Fibroblast of lung (primary cell): ENCODE data around the gene MFAP2. TPM values are rescaled to one million over a fixed set of nuclear protein-coding genes. Genes with fewer than 3 reads are reported as not detected.

Source experiments
- DNase-seq, 2 donors: peaks; one replicate each; pipeline versions ENCODE4 v3.0.0 to v3.0.0-alpha.2; 2010; ENCODE audit warnings: low read depth in 2 of 2
- H2AFZ ChIP-seq: 2 replicates; pipeline ENCODE4 v1.5.1; 2012; ENCODE audit warnings: low read length, control low read depth, inconsistent platforms
- H3K27ac ChIP-seq: 2 replicates; pipeline ENCODE4 v1.5.1; 2011; ENCODE audit warnings: low read length, control low read depth; ENCODE audit not compliant: insufficient read depth
- H3K27me3 ChIP-seq: 2 replicates; pipeline ENCODE4 v1.5.1; 2011; ENCODE audit warnings: mild to moderate bottlenecking, low read length; ENCODE audit not compliant: control insufficient read depth, insufficient read depth
- H3K36me3 ChIP-seq: 2 replicates; pipeline ENCODE4 v1.5.1; 2011; ENCODE audit warnings: low read length; ENCODE audit not compliant: control insufficient read depth, insufficient read depth
- H3K4me1 ChIP-seq: 2 replicates; pipeline ENCODE4 v1.5.1; 2011; ENCODE audit warnings: low read length; ENCODE audit not compliant: control insufficient read depth, insufficient read depth; ENCODE audit errors: extremely low read depth
- H3K4me2 ChIP-seq: 2 replicates; pipeline ENCODE4 v1.5.1; 2011; ENCODE audit warnings: low read length, control low read depth; ENCODE audit not compliant: insufficient read depth; ENCODE audit errors: extremely low read depth
- H3K4me3 ChIP-seq, 4 experiments: fragments of 200-600 bp in 1 of 4; sonication (generic) in 1 of 4; replicated peaks in 1 of 4; 2 replicates each; pipeline ENCODE4 v1.5.1; 2011 to 2016; ENCODE audit warnings: low read length in 4 of 4, low read depth in 3 of 4, mild to moderate bottlenecking in 3 of 4, control low read depth in 2 of 4, inconsistent platforms in 1 of 4, mixed read lengths in 1 of 4; ENCODE audit not compliant: insufficient read depth in 1 of 4; ENCODE audit errors: control extremely low read depth in 1 of 4
- H3K79me2 ChIP-seq: 2 replicates; pipeline ENCODE4 v1.5.1; 2012; ENCODE audit warnings: mild to moderate bottlenecking, low read length, inconsistent platforms; ENCODE audit not compliant: control insufficient read depth, insufficient read depth
- H3K9ac ChIP-seq: 2 replicates; pipeline ENCODE4 v1.5.1; 2011; ENCODE audit warnings: mild to moderate bottlenecking, low read length, control low read depth; ENCODE audit not compliant: insufficient read depth
- H3K9me3 ChIP-seq: 2 replicates; pipeline ENCODE4 v1.5.1; 2012; ENCODE audit warnings: low read depth, low read length; ENCODE audit not compliant: control insufficient read depth, insufficient read depth
- H4K20me1 ChIP-seq: 2 replicates; pipeline ENCODE4 v1.5.1; 2011; ENCODE audit warnings: low read length; ENCODE audit not compliant: control insufficient read depth, insufficient read depth; ENCODE audit errors: extremely low read depth
- EZH2 ChIP-seq: IDR thresholded peaks from 2 replicates; pipeline ENCODE4 v1.5.1; 2012; ENCODE audit warnings: low read length, control low read depth, mild to moderate bottlenecking; ENCODE audit errors: missing control alignments
- polyA plus RNA-seq, 2 donors: library from polyadenylated mRNA; depleted of rRNA in 1 of 2; stranded (reverse) in 1 of 2; unstranded in 1 of 2; fragments of >200 nt; gene quantifications; 2 replicates each; pipeline ENCODE4 v1.2.1, GENCODE V29; 2011 to 2012; ENCODE audit warnings: missing spikeins in 1 of 2
- total RNA-seq: library from RNA; depleted of rRNA; stranded (reverse); fragments of >200 nt; gene quantifications from 2 replicates; pipeline ENCODE4 v1.2.1, GENCODE V29; 2014
- TF ChIP-seq, protein P1 (sequence below), 2 donors: IDR thresholded peaks in 1 of 2; conservative IDR thresholded peaks in 1 of 2; 1 replicate in 1 of 2; 2 replicates in 1 of 2; pipeline ENCODE4 v1.5.1; 2011 to 2012; ENCODE audit warnings: low read length in 2 of 2, control low read depth in 1 of 2, inconsistent platforms in 1 of 2, low read depth in 1 of 2, mild to moderate bottlenecking in 1 of 2

MFAP2 gene
- total and polyA plus RNA-seq, 2 donors (not counting 1 experiment from before 2014, with no cell fraction given) = 14.1 to 16.2 TPM

DNA sequence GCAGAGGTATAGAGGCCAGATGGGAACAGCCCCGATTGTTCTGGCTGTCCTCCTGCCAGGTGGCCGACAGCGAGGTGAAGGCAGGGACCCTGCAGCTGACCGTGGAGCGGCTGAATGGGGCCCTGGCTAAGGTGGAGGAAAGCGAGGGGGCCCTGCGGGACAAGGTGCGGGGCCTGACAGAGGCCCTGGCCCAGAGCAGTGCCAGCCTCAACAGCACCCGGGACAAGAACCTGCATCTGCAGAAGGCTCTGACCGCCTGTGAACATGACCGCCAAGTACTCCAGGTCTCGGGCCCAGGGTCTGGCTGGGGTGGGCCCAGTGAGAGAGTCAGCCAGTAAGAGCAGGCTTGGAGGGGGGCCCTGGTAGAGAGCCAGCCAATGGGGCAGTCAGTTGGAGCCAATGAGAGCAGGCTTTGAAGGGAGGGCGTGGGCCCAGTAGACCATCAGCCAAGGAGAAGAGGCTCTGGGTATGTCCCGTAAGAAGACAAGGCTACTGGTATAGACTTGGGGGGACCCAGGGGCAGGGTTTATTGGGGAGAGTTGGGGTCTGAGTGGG is 11.3 kb downstream of the MFAP2 start:
- Histone ChIP-seq H3K9ac (no peak overlapping the region), H3K9me3 (no peaks in the 10 kb centered on the region), H3K4me1 (peaks cover 3% of the 10 kb centered on the region), H3K79me2 (no peaks in the 10 kb centered on the region), H3K27ac (no peak overlapping the region), H3K36me3 (peaks cover 4% of the 10 kb centered on the region), H2AFZ (no peak overlapping the region), H3K4me2 (no peak overlapping the region), H3K4me3 (no peak overlapping the region), H3K27me3 (no peaks in the 10 kb centered on the region), H4K20me1 (no peaks in the 10 kb centered on the region)
- TF ChIP-seq EZH2 = no peak
- TF ChIP-seq, protein P1, sequence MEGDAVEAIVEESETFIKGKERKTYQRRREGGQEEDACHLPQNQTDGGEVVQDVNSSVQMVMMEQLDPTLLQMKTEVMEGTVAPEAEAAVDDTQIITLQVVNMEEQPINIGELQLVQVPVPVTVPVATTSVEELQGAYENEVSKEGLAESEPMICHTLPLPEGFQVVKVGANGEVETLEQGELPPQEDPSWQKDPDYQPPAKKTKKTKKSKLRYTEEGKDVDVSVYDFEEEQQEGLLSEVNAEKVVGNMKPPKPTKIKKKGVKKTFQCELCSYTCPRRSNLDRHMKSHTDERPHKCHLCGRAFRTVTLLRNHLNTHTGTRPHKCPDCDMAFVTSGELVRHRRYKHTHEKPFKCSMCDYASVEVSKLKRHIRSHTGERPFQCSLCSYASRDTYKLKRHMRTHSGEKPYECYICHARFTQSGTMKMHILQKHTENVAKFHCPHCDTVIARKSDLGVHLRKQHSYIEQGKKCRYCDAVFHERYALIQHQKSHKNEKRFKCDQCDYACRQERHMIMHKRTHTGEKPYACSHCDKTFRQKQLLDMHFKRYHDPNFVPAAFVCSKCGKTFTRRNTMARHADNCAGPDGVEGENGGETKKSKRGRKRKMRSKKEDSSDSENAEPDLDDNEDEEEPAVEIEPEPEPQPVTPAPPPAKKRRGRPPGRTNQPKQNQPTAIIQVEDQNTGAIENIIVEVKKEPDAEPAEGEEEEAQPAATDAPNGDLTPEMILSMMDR (conservative IDR thresholded peaks at IDR 0.05 in 1 of 2, IDR thresholded peaks at IDR 0.05 in 1 of 2; ENCODE audit: low read depth in 1 of 2, low read length in 2 of 2) = no peak
- DNase-seq = no peak

DNA sequence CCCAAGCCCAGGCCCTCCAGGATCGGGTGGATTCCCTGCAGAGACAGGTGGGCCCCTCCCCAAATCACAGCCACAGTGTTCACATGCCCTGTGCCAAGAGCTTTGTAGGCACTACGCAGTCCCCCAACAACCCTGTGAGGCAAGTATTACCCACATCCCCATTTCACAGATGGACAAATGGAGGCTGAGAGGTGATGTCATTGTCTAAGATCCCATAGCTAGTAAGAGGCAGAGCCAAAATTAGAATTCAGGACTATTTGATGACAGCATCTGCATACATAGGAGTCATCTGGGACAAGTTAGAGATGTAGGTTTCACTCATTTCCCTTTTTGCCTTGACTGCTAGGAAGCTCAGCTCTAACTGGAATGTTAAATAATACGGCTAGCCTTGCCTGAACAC is 12.0 kb downstream of the MFAP2 start:
- Histone ChIP-seq H3K4me2 (no peak overlapping the region), H3K4me3 (no peak overlapping the region)
- no peak for TF ChIP-seq EZH2
- TF ChIP-seq, protein P1 (conservative IDR thresholded peaks at IDR 0.05 in 1 of 2, IDR thresholded peaks at IDR 0.05 in 1 of 2; ENCODE audit: low read depth in 1 of 2, low read length in 2 of 2) = no peak

DNA sequence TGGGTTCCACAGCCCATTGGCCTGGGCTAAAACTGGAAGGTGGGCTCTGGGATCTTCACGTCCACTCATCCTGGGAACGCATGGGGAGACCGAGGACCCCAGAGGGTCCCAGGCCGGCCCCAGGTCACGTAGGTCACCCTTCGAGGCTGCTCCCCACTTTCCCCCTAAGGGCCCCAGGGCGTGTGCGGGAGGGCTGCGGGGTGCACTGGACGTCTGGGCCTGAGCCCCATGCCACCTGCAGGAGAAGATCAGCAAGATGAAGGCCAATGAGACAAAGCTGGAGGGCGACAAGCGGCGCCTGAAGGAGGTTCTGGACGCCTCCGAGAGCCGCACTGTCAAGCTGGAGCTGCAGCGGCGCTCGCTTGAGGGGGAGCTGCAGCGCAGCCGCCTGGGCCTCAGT is 12.5 kb downstream of the MFAP2 start:
- no peak overlapping the region for H2AFZ ChIP-seq
- TF ChIP-seq, protein P1 (conservative IDR thresholded peaks at IDR 0.05 in 1 of 2, IDR thresholded peaks at IDR 0.05 in 1 of 2; ENCODE audit: low read depth in 1 of 2, low read length in 2 of 2) = no peak
- no peak for TF ChIP-seq EZH2
- peaks cover 3% of the 10 kb centered on the region for H3K4me1 ChIP-seq
- peaks cover 4% of the 10 kb centered on the region for H3K36me3 ChIP-seq
- H3K27me3 ChIP-seq = no peaks in the 10 kb centered on the region
- H4K20me1 ChIP-seq = no peaks in the 10 kb centered on the region
- no peak for DNase-seq
- no peak overlapping the region for H3K9ac ChIP-seq
- no peak overlapping the region for H3K4me2 ChIP-seq
- H3K9me3 ChIP-seq = no peaks in the 10 kb centered on the region
- H3K4me3 ChIP-seq = no peak overlapping the region
- no peak overlapping the region for H3K27ac ChIP-seq
- H3K79me2 ChIP-seq = no peaks in the 10 kb centered on the region

More for the DNA sequence above, 12.0 kb downstream of the MFAP2 start:
- H3K27ac ChIP-seq = no peak overlapping the region
- H3K9ac ChIP-seq = no peak overlapping the region
- no peaks in the 10 kb centered on the region for H3K79me2 ChIP-seq
- DNase-seq = no peak
- no peaks in the 10 kb centered on the region for H3K9me3 ChIP-seq
- H3K4me1 ChIP-seq = peaks cover 3% of the 10 kb centered on the region
- no peak overlapping the region for H2AFZ ChIP-seq
- peaks cover 4% of the 10 kb centered on the region for H3K36me3 ChIP-seq
- H3K27me3 ChIP-seq = no peaks in the 10 kb centered on the region
- no peaks in the 10 kb centered on the region for H4K20me1 ChIP-seq
